Right ventricle myocardium superior (tissue), 1 donor: ENCODE results near the gene SLC6A9. TPM values are rescaled to one million over a fixed set of nuclear protein-coding genes. Genes with fewer than 3 reads are reported as not detected.

Experiments used
- ATAC-seq: fragments of 200-7000 bp; cut with Tn5 transposase; one replicate; pipeline ENCODE4 v1.9.1; 2020; ENCODE audit warnings: mild to moderate bottlenecking; ENCODE audit not compliant: poor library complexity
- DNase-seq: peaks from one replicate; pipeline ENCODE4 v3.0.0-alpha.2; 2020
- intact Hi-C: fragments of 100-400 bp; cut with DNase I; formaldehyde crosslinking; loops from one replicate; pipeline ENCODE4 v1.11.2; 2022
- total RNA-seq: library from RNA; stranded (reverse); fragmentation: NEBNext Ultra II Directional; extraction: Animal tissue kit (Norgen Biotek cat#: 25700); gene quantifications from one replicate; pipeline ENCODE4 v1.2.1, GENCODE V29; 2021
- donor health status: DM: no; HTN: yes; CAD: no; lungs with severe emphysema.

SLC6A9 gene
- total RNA-seq, 1 donor from 2014 or later: 0.78 TPM

DNA sequence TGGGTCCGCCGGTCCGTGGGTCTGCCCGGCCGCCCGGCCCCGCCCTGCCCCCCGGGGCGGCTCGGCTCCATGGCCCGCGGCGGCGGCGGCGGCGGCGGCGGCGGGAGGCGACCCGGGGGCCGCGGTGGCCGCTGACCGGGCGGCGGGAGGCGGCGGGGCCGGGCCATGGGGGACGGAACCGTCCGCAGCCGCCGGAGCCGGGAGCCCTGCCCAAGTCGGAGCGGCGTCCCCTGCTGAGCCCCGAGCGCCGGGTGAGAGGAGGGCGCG is 52.1 kb downstream of the SLC6A9 start:
- no peak for DNase-seq
- ATAC-seq: no peak
- intact Hi-C loops: no loop called here

DNA sequence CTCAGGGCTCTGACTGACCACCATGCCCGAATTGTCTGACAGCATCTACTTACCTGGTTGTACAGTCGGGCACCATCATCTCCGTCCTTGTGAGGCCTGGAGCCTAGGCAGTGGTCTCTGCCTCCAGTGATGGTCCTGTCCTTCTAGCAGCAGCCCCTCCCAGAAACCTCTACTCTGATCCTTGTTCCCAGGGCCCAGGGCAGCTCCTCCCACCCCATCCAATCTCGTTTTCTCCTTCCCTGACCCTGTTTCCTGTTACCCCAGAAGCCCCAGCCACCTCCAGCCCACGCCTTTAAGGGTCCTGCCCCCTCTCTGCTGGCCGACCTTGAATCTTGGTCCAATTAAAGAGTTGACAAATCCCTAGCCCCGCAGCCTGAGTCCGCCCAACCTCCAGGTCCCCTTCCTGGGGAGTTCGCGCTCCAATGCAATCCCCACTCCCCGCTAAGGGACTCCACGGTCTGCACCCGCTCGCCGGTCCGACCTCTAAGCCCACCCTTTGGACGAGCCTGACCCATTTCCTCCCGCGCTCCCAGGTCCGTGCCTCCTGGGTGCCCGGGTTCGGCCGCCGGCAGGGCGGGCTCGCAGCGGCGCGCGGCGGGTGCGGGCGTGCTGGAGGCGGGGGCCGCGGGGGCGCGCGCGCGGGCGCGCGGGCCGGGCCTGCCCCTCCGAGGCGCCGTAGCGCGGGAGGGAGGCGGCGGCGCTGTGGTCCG is 52.6 kb downstream of the SLC6A9 start, which contains the start of gene B4GALT2:
Gene B4GALT2 (plus strand): TSS at position 660 of the 710 bp plus-strand sequence. CDS start 1,951 bp downstream, outside the sequence.
- DNase-seq: peak; percentile 61
- no peak for ATAC-seq
- intact Hi-C loops: no loop called here

DNA sequence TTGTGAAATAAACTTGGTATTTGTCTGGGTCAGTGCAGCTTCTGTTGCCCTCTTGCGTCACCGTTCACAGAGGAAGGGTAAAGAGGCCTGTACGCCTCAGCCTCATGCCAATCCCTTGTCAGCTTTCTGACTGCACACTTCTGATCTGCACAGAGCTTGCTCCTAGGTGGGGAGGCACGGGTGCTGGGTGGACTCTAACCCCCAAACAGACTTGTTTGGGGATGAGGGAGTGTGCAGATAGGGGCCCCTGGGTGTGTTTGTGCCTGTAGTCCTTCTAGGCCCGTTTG is 53.1 kb downstream of the SLC6A9 start:
- DNase-seq (no peak), ATAC-seq (no peak)
- intact Hi-C loops: no loop called here

DNA sequence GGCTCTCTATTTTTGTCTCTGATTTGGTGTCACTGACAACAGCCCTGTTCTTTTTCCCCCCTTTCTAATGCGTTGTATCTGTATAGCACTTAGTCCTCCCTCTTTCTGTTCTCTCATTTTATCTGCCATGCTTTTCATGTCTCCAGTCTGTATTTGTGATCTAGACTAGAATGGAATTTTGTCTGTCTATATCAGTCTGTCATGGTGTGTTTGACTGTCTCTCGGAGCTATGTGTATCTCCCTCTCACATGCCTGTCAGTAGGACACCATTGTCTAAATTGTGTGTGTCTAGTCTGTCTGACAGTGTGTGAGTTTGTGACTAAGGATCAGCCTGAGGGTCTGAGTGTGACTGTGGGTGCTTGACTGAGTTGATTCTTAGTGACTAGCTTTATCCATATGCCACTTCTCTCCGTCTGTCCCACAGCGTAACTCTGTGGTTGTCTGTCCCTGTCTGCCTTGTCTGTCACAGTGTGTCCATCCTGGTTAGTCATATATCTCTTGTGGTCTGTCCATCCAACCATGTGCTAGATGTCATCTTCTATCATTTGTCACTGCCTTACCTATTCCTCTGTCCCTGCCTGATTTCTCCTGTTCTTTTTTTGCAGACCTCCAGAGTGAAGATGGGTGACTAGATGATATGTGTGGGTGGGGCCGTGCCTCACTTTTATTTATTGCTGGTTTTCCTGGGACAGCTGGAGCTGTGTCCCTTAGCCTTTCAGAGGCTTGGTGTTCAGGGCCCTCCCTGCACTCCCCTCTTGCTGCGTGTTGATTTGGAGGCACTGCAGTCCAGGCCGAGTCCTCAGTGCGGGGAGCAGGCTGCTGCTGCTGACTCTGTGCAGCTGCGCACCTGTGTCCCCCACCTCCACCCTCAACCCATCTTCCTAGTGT is 53.6 kb downstream of the SLC6A9 start:
- DNase-seq (no peak), ATAC-seq (no peak)
- intact Hi-C loops: no loop called here

DNA sequence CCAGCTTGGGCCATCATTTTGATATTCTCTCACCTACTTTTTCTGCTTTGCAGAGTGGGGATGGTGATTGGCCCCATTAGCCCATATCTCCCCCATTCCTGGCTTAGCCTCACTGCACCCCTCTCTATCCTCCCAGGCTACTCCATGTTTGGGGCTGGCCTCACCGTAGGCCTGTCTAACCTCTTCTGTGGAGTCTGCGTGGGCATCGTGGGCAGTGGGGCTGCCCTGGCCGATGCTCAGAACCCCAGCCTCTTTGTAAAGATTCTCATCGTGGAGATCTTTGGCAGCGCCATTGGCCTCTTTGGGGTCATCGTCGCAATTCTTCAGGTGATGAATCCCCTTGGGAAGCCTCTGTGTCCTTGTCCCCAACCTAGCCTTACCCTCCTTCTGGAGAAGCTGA is 54.4 kb downstream of the SLC6A9 start:
- ATAC-seq (no peak), DNase-seq (no peak)
- intact Hi-C loops: no loop called here

DNA sequence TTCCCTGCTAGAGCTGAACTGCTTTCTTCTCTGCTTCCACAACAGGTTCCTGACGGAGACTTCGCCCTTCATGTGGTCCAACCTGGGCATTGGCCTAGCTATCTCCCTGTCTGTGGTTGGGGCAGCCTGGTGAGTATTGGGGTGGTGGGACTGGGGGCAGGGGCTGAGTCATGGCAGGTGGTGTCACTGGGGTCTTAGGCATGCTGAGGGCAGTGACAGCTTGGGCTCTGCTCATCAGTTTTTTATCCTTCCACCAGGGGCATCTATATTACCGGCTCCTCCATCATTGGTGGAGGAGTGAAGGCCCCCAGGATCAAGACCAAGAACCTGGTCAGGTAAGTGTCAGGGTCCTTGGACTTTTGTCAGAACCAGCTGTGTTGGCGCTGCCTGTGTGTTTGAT is 55.2 kb downstream of the SLC6A9 start:
- DNase-seq (no peak), ATAC-seq (no peak)
- intact Hi-C loops: no loop called here

DNA sequence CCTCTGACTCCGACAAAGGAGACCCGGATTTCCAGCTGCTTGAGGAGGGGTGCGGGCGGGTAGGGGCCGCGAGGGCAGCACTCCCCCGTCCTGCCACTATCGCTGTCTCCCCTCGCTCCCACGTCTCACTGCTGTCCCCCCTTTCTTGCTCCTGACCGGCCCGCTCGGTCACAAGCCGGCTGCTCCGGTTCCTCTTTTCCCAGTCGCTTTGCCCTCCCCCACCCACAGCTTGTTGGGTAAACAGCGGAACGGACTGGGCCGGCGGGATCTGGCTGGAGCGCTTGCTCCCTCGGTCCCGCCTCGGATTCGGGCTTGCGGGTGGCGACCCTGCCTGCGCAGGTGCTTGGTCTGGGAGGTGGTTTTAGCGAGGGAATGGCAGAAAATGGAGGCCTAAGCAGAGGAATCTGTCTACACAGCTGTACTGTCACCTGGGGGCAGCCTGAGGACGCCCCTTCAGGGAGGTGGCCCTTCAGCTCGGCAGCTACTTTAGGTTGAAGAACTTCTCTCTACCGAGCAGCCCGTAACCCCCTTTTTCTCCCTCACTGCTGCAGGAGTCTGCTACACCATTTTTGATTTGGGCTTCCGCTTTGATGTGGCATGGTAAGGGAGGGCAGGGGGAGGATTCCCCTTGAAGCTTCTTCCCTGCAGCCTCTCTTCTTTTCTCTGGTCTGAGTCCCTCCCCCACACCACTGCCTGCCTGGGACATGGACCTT is 55.9 kb downstream of the SLC6A9 start:
- DNase-seq: peak; percentile 81
- intact Hi-C loops: no loop called here
- ATAC-seq: peak; percentile 36

DNA sequence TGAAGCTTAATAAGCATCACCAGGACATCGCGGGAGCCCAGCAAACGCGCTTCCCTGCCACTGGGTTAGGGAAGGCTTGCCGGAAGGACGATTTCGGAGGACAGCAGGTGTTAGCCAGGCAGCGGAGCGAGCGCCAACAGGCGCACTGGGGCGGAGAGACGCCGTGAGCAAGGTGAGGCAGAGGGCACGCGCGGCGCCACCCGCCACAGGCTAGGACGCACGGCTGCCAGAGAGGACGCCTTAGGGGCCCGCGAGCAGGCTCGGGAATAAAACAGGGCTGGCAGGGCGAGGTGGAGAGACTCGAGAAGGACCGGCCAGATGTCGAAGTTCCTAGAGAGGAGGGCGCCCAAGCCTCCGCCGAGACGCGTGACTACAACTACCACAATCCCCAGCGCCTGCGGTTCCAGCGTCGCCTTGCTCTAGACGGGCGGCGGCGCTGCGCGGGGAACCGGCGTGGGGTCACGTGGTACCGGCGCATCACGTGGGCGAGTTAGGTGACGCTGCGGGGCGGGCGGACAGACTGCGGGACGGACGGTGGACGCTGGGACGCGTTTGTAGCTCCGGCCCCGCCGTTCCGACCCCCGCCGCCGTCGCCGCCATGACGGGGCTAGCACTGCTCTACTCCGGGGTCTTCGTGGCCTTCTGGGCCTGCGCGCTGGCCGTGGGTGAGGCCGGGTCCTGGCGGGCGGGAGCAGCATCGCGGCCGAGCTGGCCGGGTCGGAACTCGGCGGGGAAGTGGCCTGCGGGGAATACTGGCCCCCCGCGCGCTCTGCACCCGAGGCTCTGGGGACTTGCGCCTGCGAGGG is 56.6 kb downstream of the SLC6A9 start, which contains the start of gene ATP6V0B:
Gene ATP6V0B (plus strand): TSS at position 518 of the 806 bp plus-strand sequence. CDS start 81 bp downstream, at position 599.
- peak; percentile 99 for DNase-seq
- intact Hi-C loops: no loop called here
- ATAC-seq: peak; percentile 92

DNA sequence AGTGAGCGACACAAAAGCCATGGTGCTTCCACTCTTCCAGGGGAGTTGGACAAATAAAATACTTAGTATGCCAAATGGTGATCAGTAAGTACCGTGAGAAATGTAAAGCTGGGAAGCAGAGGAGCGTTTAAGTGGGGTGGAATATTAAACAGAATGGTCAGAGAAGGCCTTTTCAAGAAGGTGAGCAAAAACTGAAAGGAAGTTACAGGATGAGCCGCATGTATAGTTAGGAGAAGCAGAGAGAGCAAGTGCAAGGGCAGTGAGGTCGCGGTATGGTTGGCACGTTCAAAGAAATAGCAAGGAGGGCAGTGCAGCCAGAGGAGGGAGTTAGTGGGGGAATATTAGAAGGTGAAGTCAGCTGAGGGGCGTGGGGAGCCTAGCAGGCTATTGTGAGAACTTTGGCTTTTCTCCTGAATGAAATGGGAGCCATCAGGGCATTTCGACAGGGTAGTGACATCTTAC is 57.2 kb downstream of the SLC6A9 start:
- intact Hi-C loops: no loop called here
- DNase-seq: no peak

DNA sequence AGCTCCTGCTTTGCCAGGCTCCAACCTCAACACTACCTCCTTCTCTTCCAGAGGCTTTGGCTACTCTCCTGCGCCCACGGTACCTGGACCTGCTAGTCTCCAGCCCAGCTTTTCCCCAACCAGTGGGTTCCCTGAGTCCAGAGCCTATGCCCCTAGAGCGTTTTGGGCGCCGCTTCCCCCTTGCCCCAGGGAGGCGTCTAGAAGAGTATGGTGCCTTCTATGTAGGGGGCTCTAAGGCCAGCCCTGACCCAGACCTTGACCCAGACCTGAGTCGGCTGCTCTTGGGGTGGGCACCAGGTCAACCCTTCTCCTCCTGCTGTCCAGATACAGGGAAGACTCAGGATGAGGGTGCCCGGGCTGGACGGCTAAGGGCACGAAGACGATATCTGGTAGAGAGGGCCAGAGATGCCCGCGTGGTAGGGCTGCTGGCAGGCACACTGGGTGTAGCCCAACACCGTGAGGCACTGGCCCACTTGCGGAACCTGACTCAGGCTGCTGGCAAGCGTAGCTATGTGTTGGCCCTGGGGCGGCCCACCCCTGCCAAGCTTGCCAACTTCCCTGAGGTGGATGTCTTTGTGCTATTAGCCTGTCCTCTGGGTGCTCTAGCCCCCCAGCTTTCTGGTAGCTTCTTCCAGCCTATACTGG is 59.8 kb downstream of the SLC6A9 start:
- DNase-seq: no peak
- intact Hi-C loops: no loop called here
- no peak for ATAC-seq

More for the DNA sequence above, 57.2 kb downstream of the SLC6A9 start:
- peak; percentile 1 for ATAC-seq

DNA sequence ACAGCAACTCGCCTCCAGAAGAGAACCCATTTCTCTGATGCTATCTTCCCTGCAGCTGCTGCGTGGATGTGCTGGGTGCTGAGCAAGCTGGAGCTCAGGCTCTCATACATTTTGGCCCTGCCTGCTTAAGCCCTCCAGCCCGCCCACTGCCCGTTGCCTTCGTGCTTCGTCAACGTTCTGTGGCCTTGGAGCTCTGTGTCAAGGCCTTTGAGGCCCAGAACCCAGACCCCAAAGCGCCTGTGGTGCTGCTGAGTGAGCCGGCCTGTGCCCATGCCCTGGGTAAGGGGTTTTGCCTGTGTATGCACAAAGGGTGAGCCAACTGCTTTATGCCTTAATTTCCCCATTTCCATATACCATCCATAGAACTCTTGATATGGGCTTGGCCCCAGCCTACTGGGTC is 60.4 kb downstream of the SLC6A9 start:
- intact Hi-C loops: no loop called here
- no peak for DNase-seq
- no peak for ATAC-seq

DNA sequence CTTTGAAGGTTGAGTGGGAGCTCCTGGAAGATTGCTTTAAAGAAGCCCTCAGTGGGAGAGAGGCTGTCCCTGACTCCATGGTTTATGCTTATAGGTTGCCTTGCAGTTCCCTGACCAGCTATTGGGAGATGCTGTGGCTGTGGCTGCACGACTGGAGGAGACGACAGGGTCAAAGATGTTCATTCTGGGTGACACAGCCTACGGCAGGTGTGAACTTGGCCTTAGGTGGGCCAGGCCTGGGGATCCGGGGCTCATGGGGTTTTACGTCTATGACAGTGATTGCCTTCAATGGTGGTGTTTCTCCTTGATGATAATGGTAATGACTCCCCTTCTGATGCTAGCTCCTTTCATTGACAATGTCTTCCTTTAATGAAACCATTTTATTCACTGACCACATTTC is 60.8 kb downstream of the SLC6A9 start:
- intact Hi-C loops: no loop called here
- DNase-seq: no peak
- ATAC-seq: no peak

DNA sequence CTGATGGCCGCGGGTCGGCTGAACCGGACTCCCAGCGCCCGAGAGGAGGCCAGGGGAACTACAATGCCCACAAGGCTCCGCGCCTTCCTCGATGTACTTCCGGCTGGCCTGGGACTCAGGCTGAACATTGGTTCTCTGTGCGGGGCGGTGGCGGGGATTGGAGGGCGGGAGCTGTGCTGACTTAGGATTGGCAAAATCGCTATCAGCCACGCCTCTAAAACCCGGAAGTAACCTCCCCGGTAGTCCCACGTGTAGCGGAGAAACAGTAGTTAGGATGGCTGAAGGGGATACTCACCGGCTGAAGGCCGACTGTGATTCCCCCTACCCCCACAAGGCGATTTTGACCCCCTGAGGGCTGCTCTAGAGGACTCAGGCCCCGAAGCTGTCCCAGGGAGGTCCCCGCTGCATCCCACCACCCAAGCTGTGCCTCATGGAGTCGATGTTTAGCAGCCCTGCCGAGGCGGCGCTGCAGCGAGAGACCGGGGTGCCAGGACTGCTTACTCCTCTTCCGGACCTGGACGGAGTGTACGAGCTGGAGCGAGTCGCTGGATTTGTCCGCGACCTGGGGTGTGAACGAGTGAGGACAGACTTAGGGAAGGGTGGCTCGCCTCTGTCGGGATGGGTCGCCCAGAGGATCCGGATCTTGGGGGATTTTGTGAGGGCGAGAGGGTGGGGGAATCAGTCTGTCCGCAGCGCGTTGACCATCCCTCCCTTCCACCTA is 61.4 kb downstream of the SLC6A9 start, which contains the start of gene DPH2:
Gene DPH2 (plus strand): TSS at position 265 of the 721 bp plus-strand sequence. CDS start 166 bp downstream, at position 431.
- peak; percentile 98 for DNase-seq
- intact Hi-C loops: no loop called here
- peak; percentile 88 for ATAC-seq

DNA sequence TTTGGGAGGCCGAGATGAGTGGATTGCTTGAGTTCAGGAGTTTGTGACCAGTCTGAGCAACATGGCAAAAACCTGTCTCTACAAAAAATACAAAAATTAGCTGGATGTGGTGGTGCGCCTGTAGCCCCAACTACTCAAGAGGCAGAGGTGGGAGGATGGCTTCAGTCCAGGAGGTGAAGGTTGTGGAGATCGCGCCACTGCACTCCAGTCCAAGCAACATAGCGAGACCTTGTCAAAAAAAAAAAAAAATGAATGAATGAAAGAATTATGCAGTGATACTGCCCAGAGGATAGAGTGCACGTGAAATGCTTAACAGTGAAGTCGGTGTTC is 61.9 kb downstream of the SLC6A9 start:
- intact Hi-C loops: no loop called here
- no peak for DNase-seq
- ATAC-seq: no peak

DNA sequence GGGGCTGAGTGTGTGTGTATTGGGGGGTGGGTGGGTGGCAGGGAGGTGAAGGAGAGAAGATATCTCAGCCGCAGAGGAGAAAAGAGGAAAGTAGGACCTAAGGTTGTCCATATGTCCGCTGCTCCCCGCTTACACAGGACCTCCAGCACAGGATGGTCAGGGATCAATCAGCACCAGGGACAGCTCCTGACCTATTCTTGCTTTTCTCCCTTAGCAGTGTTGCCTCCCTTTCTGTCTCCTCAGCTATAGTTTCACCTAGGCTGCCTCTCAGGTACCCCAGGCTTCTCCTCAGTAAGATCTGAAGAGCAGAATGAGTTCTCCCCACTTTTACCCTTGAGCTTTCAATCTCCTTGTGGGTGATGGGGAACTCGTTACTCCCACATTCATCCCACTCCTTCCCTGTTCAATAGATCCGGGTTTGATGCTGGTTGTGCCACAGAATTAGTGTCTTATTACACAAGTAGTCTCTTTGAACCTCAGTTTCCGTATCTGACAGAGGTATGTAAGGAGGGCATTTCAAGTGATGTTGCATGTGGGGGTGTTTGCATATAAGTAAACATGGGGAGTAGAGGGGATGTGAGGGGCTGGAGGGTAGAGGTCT is 62.8 kb downstream of the SLC6A9 start:
- intact Hi-C loops: no loop called here
- DNase-seq (no peak), ATAC-seq (no peak)

DNA sequence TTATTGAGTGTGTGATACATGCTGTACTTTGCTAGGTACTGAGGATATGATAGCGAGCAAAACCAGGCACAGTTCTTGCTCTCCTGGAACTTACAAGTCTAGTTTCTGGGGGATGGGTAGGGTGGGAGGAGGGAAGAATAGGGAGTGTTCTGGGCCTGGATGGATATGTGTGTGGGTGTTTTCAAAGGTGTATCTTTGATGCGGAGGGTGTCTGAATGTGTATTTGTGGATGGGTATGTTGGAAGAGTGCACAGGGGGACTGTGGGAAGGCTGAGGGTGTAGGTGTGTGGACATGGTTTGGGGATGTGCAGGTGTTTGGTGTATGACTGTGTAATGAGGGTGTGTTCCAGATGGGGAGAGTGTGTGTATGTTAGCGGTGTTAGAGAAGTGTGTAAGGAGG is 65.9 kb downstream of the SLC6A9 start:
- no peak for DNase-seq
- no peak for ATAC-seq
- intact Hi-C loops: no loop called here

DNA sequence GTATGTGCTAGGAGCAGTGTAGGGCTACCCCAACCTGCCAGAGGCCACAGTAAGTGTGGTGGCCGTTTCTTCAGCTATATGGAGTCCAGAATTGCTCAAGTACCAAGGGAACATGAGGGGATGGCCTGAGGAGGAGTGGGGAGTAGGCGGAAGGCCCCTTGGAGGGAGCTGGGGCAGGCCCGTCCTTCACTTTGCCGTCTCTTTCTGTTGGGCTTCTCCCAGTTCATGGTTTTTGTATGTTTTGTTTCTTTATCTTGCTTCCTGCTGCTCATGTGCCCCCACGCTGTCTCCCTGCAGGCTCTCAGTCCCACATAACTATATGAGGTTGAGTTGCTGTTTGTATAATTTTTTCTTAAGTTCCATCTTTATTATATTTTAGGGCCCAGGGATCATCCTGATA is 67.4 kb downstream of the SLC6A9 start:
- DNase-seq (no peak), ATAC-seq (no peak)
- intact Hi-C loops: no loop called here
